B cell (primary cell): Measurements from ENCODE around the gene SAMD5. TPM values are rescaled to one million over a fixed set of nuclear protein-coding genes. Genes with fewer than 3 reads are reported as not detected.
A peak's percentile ranks its signal among the peaks of the same experiment; 100 is the strongest.

Experiments used
- ATAC-seq: fragments of 200-7000 bp; cut with Tn5 transposase; one replicate; pipeline ENCODE4 v1.10.0; 2021; ENCODE audit warnings: low read depth, mild to moderate bottlenecking, moderate number of reproducible peaks, moderate library complexity
- CTCF ChIA-PET: fragments of 350-600 bp; sonication (Branson Sonifier 250); formaldehyde crosslinking; loops from one replicate; lab custom pipeline; 2021; ENCODE audit warnings: antibody characterized with exemption, inconsistent platforms; lab: Charles Lee
- POLR2A ChIA-PET: fragments of 350-600 bp; sonication (Branson Sonifier 250); formaldehyde crosslinking; loops from one replicate; lab custom pipeline; 2021; ENCODE audit warnings: antibody characterized with exemption; lab: Charles Lee
- DNase-seq: peaks from one replicate; pipeline ENCODE4 v3.0.0; 2013
- H2AFZ ChIP-seq: 2 replicates; pipeline ENCODE4 v1.6.1; 2012; ENCODE audit warnings: mild to moderate bottlenecking, low read depth, low read length; ENCODE audit not compliant: insufficient read depth, poor library complexity, severe bottlenecking
- H3K27ac ChIP-seq, 2 donors: 1 replicate in 1 of 2; 2 replicates in 1 of 2; pipeline ENCODE4 v1.5.1; 2012 to 2013; ENCODE audit warnings: low read length in 2 of 2, mild to moderate bottlenecking in 2 of 2, moderate library complexity in 1 of 2
- H3K27me3 ChIP-seq, 4 experiments: fragments of 200-600 bp in 1 of 4; sonication (generic) in 1 of 4; replicated peaks in 1 of 4; 1 replicate in 2 of 4; 2 replicates in 2 of 4; pipeline versions ENCODE4 v1.6.1 to v1.7.0; 2013 to 2016; ENCODE audit warnings: low read length in 3 of 4, mild to moderate bottlenecking in 2 of 4, mixed read lengths in 1 of 4, moderate library complexity in 1 of 4; ENCODE audit not compliant: insufficient read depth in 4 of 4, control insufficient read depth in 3 of 4; ENCODE audit errors: control extremely low read depth in 1 of 4
- H3K36me3 ChIP-seq, 2 experiments: replicated peaks in 1 of 2; 1 replicate in 1 of 2; 2 replicates in 1 of 2; pipeline versions ENCODE4 v1.6.1 to v1.7.1; 2013; ENCODE audit warnings: low read length in 1 of 2; ENCODE audit not compliant: insufficient read depth in 2 of 2, control insufficient read depth in 1 of 2; ENCODE audit errors: control extremely low read depth in 1 of 2, extremely low read depth in 1 of 2
- H3K4me1 ChIP-seq, 2 donors: fragments of 200-600 bp in 1 of 2; sonication (generic) in 1 of 2; 1 replicate in 1 of 2; 2 replicates in 1 of 2; pipeline versions ENCODE4 v1.5.1 to v1.6.1; 2013 to 2017; ENCODE audit warnings: low read length in 2 of 2; ENCODE audit not compliant: control insufficient read depth in 2 of 2, insufficient read depth in 2 of 2
- H3K4me2 ChIP-seq: replicated peaks from 2 replicates; pipeline ENCODE3; 2012; ENCODE audit warnings: mild to moderate bottlenecking, low read depth, low read length; ENCODE audit not compliant: poor library complexity, severe bottlenecking
- H3K4me3 ChIP-seq, 5 experiments: fragments of 200-600 bp in 1 of 5; sonication (generic) in 1 of 5; 1 replicate in 3 of 5; 2 replicates in 2 of 5; pipeline versions ENCODE4 v1.5.1 to v1.7.0; 2011 to 2016; ENCODE audit warnings: low read length in 4 of 5, mild to moderate bottlenecking in 4 of 5, low read depth in 2 of 5, control low read depth in 1 of 5, moderate library complexity in 1 of 5; ENCODE audit not compliant: insufficient read depth in 1 of 5; ENCODE audit errors: control extremely low read depth in 1 of 5, extremely low read depth in 1 of 5
- H3K79me2 ChIP-seq: fragments of 200-600 bp; sonication (generic); one replicate; pipeline ENCODE4 v1.6.0; 2016; ENCODE audit warnings: low read length; ENCODE audit not compliant: control insufficient read depth, insufficient read depth
- H3K9ac ChIP-seq: fragments of 200-600 bp; sonication (generic); 2 replicates; pipeline ENCODE4 v1.6.1; 2017; ENCODE audit warnings: mild to moderate bottlenecking, low read length, moderate library complexity
- H3K9me3 ChIP-seq, 3 donors: one replicate each; pipeline versions ENCODE4 v1.6.1 to v1.7.1; 2013; ENCODE audit warnings: low read length in 2 of 3; ENCODE audit not compliant: control insufficient read depth in 2 of 3, insufficient read depth in 1 of 3; ENCODE audit errors: control extremely low read depth in 1 of 3
- H4K20me1 ChIP-seq: 2 replicates; pipeline ENCODE4 v1.6.0; 2012; ENCODE audit warnings: mild to moderate bottlenecking, low read length; ENCODE audit not compliant: insufficient read depth, control insufficient read depth, poor library complexity, severe bottlenecking
- H3K27ac Mint-ChIP-seq: one replicate; pipeline ENCODE4 v1.8.0; 2021; ENCODE audit warnings: mixed read lengths
- H3K27me3 Mint-ChIP-seq: one replicate; pipeline ENCODE4 v1.8.0; 2021; ENCODE audit warnings: mixed read lengths
- H3K4me1 Mint-ChIP-seq: one replicate; pipeline ENCODE4 v1.8.0; 2021; ENCODE audit warnings: mixed read lengths
- H3K4me3 Mint-ChIP-seq: one replicate; pipeline ENCODE4 v1.8.0; 2021; ENCODE audit warnings: mixed read lengths
- H3K9me3 Mint-ChIP-seq: one replicate; pipeline ENCODE4 v1.8.0; 2022; ENCODE audit warnings: mixed read lengths; ENCODE audit not compliant: insufficient read depth
- CTCF ChIP-seq: fragments of 200-600 bp; IDR thresholded peaks from one replicate; pipeline ENCODE4 v1.8.0; 2022; ENCODE audit warnings: antibody characterized with exemption, mild to moderate bottlenecking
- EZH2 ChIP-seq: IDR thresholded peaks from 2 replicates; pipeline ENCODE4 v1.6.1; 2012; ENCODE audit warnings: borderline replicate concordance, low read depth, mild to moderate bottlenecking, moderate library complexity, low read length; ENCODE audit not compliant: insufficient read depth, poor library complexity, severe bottlenecking
- WGBS: methylation state at CpG from one replicate; pipeline ENCODE4 v1.1.5; 2013; ENCODE audit warnings: missing lambda C conversion rate; ENCODE audit not compliant: insufficient coverage; 5-methylcytosine and 5-hydroxymethylcytosine counted together
- intact Hi-C: fragments of 100-400 bp; cut with micrococcal nuclease; formaldehyde crosslinking; loops from one replicate; pipeline ENCODE4 v1.10.0; 2022
- polyA plus RNA-seq: library from polyadenylated mRNA; depleted of rRNA; stranded (reverse); fragments of >200 nt; gene quantifications from 2 replicates; pipeline ENCODE4 v1.2.3, GENCODE V29; 2012
- total RNA-seq, 2 donors: library from RNA; stranded (reverse); fragments of 120-200 nt in 1 of 2; gene quantifications; 1 replicate in 1 of 2; 2 replicates in 1 of 2; pipeline versions ENCODE4 v1.2.3 to v1.2.4, GENCODE V29; 2013 to 2022

The SAMD5 gene
- total and polyA plus RNA-seq, 2 donors (not counting 1 experiment from before 2014, with no cell fraction given), result not detected

GRCh38 chr6:147507162-147508041 lies 1.1 kb upstream of the SAMD5 start:
- DNase-seq (no peak), ATAC-seq (no peak)
- Histone ChIP-seq H3K9ac (no peak overlapping the region), H3K79me2 (no peaks in the 10 kb centered on the region), H3K9me3 (peaks cover 0 to 7% (median 0%) of the 10 kb centered on the region in 3 donors), H3K27ac (no peak overlapping the region), H3K4me2 (peak overlapping the region; percentile 68), H3K4me3 (peak overlapping the region in 1 of 5 experiments; percentile 23), H3K36me3 (no peaks in the 10 kb centered on the region), H2AFZ (no peak overlapping the region), H4K20me1 (no peaks in the 10 kb centered on the region), H3K4me1 (peaks cover 11 to 13% of the 10 kb centered on the region in 2 donors), H3K27me3 (peaks cover 0 to 45% (median 34%) of the 10 kb centered on the region in 4 experiments)
- Mint-ChIP-seq H3K27ac (no peak overlapping the region), H3K9me3 (no peaks in the 10 kb centered on the region), H3K4me3 (peak overlapping the region; percentile 78), H3K4me1 (peaks cover 22% of the 10 kb centered on the region), H3K27me3 (peaks cover 58% of the 10 kb centered on the region)
- intact Hi-C loops, result no loop called here
- WGBS, result 5% methylated on average over 47 of the region's 52 CpGs
- TF ChIP-seq EZH2, result no peak
- no peak for TF ChIP-seq CTCF
- POLR2A ChIA-PET, result no interaction called here
- CTCF ChIA-PET, result no interaction called here
